DMS114 treated with DMSO at 0.1 percent for 48 hours (cell line): Measurements from ENCODE around the gene DLX2.
"Not testable (repeated sequence)": the region's sequence is repeated elsewhere in the genome, so short reads cannot be mapped to it uniquely, and the experiment has no call there.

Experiments used
- DNase-seq: peaks from one replicate; lab custom pipeline; 2025; ENCODE audit not compliant: unreplicated experiment; lab: John Stamatoyannopoulos, UW

Gene DLX2

GRCh38 chr2:172083628-172084394 is 18.9 kb downstream of the DLX2 start:
- no peak for DNase-seq

DNA sequence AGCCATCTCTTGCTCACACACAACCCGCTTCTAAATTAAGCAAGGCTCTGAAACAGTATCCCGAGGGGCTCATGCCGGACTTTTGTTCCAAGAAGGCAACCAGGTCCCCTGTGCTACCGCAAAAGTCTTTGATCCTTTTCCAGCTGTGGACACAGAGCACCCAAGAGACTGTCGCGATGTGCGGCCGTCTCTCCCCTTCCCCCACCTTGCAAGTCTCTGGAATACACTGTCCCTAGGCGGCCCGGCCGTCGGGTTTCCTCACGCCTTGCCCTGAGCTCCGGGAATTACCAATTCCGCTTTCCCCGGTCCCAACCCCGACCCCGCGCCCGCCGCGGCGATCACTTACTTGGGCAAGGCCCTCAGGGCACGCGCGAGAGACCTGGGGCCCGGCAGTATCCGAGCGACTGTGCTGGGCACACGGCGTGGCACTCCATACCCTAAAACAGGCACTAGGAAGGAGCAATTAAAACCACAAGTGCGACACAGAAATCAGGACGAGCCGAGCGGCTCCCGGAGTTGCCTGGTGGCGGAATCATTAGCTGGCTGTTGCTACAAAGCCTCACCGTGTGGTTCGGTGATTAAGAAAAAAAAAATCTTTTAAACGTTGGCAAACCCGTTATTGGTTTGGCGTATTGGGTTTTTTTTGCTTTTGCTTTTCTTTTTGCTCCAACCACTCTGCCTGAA is 19.6 kb downstream of the DLX2 start:
- DNase-seq, result no peak

- DNase-seq, result no peak
Measured at GRCh38 chr2:172082105-172082943, 20.4 kb downstream of the DLX2 start.

DNA sequence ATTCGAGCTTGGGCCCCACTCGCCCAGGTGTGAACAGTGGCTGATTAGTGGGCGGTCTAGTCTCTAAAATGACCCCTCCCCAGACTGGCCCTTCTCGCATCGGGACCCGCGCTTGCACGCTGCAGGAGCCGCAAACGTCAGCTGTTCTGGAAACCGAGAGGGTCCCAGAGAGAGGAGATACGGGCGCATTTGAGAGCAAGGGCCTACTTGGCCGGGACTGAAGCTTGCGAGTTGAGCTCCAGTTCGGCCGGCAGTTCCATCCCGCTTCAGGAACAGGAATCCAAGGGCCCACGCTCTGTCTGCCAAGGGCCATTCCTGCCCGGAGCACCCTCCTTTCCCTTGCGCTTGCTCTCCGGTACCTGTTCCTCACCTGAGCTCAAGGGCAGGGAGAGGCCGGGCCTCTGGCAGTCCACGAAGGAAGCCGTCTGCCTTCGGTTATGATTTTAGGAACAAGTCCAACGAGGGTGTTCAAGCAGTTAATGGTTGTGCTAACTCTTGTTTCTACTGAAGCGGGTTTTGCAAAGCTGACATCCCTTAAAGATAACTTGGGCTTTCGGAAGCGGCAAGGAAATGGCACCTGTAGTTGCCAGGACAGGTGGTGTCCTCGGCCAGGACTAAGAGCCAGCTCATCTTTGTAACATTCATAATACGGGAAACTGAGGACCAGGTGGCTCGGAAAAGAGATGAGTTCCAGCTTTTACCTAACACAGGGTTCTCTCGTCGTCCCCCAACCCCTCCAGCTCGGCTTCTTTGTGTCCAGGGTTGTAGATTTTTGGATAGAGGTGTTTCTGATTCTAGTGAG is 21.3 kb downstream of the DLX2 start:
- no peak for DNase-seq

GRCh38 chr2:172080641-172081220 is 22.0 kb downstream of the DLX2 start:
- DNase-seq, result no peak

GRCh38 chr2:172079838-172080640 is 22.7 kb downstream of the DLX2 start:
- no peak for DNase-seq

- no peak for DNase-seq
Measured at GRCh38 chr2:172079416-172079815, 23.3 kb downstream of the DLX2 start.

- DNase-seq, result no peak
Measured at GRCh38 chr2:172074254-172074653, 28.4 kb downstream of the DLX2 start.

GRCh38 chr2:172073518-172073917 is 29.2 kb downstream of the DLX2 start:
- no peak for DNase-seq

DNA sequence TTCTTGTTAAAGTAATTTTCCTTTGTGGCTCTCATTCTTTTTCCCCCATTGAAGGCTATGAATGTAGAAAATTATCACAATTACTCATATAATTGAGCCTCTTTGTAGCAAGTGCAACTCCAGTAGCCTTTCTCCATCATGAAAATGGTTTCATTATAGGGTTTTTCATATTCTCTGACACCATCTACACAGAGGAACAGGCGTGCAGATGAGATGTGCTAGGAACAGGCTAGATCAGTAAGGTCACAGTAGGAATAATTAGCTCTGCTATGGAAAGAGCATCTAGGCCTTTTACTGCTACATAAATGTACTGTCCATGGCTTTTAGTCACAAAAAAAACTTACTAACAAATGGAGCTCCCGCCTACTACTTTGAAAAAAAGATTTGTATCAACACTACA is 30.0 kb downstream of the DLX2 start:
- DNase-seq, result no peak

DNA sequence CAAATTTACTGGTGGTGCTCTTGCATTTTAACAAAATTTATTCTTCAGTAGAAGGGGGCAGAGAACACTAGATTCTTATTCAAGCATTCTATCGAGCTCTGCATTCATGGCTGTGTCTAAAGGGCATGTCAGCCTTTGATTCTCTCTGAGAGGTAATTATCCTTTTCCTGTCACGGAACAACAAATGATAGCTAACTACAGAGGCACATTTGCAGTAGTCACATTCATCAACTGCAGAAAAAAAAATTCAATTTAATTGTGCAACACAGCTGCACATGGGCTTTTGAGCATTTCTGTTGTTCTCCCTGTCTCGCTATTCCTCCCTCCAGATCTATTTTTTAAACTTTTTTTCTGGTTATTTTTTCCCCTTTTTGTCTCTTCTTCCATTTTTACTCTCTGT is 30.4 kb downstream of the DLX2 start:
- DNase-seq, result no peak

DNA sequence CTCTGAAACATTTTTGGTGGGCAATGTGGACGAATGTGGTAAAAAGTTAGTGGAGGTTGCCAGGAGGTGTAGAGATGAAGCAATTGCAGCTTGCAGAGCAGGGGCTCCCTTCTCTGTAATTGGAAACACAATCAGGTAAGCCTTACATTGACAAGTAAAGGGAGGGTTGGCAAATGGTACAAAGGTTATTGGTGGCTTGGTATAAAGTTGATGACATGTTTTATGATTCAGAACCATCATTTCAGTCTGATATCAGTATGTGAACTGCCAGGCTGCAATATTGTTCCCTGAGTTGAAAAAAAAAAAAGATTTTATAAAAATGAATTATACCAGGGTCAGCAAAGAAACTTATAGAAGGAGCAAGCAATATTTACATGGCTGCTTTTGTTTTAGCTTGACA is 31.8 kb downstream of the DLX2 start:
- no peak for DNase-seq

- not testable (repeated sequence) for DNase-seq
Measured at GRCh38 chr2:172067905-172068304, 34.8 kb downstream of the DLX2 start.

GRCh38 chr2:172066394-172066886 is 36.3 kb downstream of the DLX2 start:
- DNase-seq, result no peak

- no peak for DNase-seq
Measured at GRCh38 chr2:172065111-172065510, 37.6 kb downstream of the DLX2 start.

GRCh38 chr2:172063446-172063845 is 39.3 kb downstream of the DLX2 start:
- DNase-seq, result no peak

- no peak for DNase-seq
Measured at GRCh38 chr2:172062402-172063004, 40.2 kb downstream of the DLX2 start.

- not testable (repeated sequence) for DNase-seq
Measured at GRCh38 chr2:172060118-172060517, 42.6 kb downstream of the DLX2 start.

GRCh38 chr2:172058660-172059059 is 44.0 kb downstream of the DLX2 start:
- no peak for DNase-seq
